H9 (cell line): ENCODE data around the gene PIK3C2B. TPM values are rescaled to one million over a fixed set of nuclear protein-coding genes. Genes with fewer than 3 reads are reported as not detected.

Source experiments
- DNase-seq: peaks from one replicate; pipeline ENCODE4 v3.0.0-alpha.2; 2017
- H2AFZ ChIP-seq: one replicate; pipeline ENCODE4 v1.6.1; 2013; ENCODE audit warnings: mild to moderate bottlenecking, low read length, control low read depth, moderate library complexity
- H2AK5ac ChIP-seq: 2 replicates; pipeline ENCODE4 v1.6.1; 2013; ENCODE audit warnings: low read length, control low read depth, mixed read lengths; ENCODE audit not compliant: insufficient read length
- H2BK120ac ChIP-seq: one replicate; pipeline ENCODE4 v1.6.1; 2013; ENCODE audit warnings: low read depth, mild to moderate bottlenecking, low read length, control low read depth, inconsistent platforms; ENCODE audit not compliant: poor library complexity, severe bottlenecking
- H2BK12ac ChIP-seq: 2 replicates; pipeline ENCODE4 v1.6.1; 2013; ENCODE audit warnings: low read length, control low read depth, mixed read lengths, low read depth; ENCODE audit not compliant: insufficient read length
- H2BK15ac ChIP-seq: 2 replicates; pipeline ENCODE4 v1.6.1; 2013; ENCODE audit warnings: low read depth, low read length, control low read depth
- H2BK20ac ChIP-seq: one replicate; pipeline ENCODE4 v1.6.1; 2013; ENCODE audit warnings: low read depth, mild to moderate bottlenecking, low read length, control low read depth, inconsistent platforms; ENCODE audit not compliant: poor library complexity, severe bottlenecking
- H2BK5ac ChIP-seq: 2 replicates; pipeline ENCODE4 v1.6.1; 2013; ENCODE audit warnings: low read length, control low read depth, mixed read lengths; ENCODE audit not compliant: insufficient read length
- H3K14ac ChIP-seq: 2 replicates; pipeline ENCODE4 v1.6.1; 2013; ENCODE audit warnings: low read length, control low read depth; ENCODE audit not compliant: insufficient read depth
- H3K18ac ChIP-seq: 2 replicates; pipeline ENCODE4 v1.6.1; 2013; ENCODE audit warnings: low read depth, mild to moderate bottlenecking, mixed read lengths, low read length, control low read depth; ENCODE audit not compliant: insufficient read length
- H3K23ac ChIP-seq: 2 replicates; pipeline ENCODE4 v1.6.1; 2013; ENCODE audit warnings: low read length, control low read depth, mixed read lengths, low read depth; ENCODE audit not compliant: insufficient read length
- H3K23me2 ChIP-seq: 2 replicates; pipeline ENCODE4 v1.6.1; 2013; ENCODE audit warnings: low read depth, mild to moderate bottlenecking, mixed read lengths, low read length, control low read depth; ENCODE audit not compliant: insufficient read length, poor library complexity, severe bottlenecking
- H3K27ac ChIP-seq: 2 replicates; pipeline ENCODE4 v1.5.1; 2013; ENCODE audit warnings: low read length, control low read depth, mixed read lengths, low read depth; ENCODE audit not compliant: insufficient read length
- H3K27me3 ChIP-seq: 2 replicates; pipeline ENCODE4 v1.6.1; 2013; ENCODE audit warnings: low read length, control low read depth, inconsistent platforms; ENCODE audit not compliant: insufficient read depth
- H3K4ac ChIP-seq: 2 replicates; pipeline ENCODE4 v1.6.1; 2013; ENCODE audit warnings: low read depth, mild to moderate bottlenecking, control low read depth, inconsistent platforms, low read length, moderate library complexity
- H3K4me1 ChIP-seq: 2 replicates; pipeline ENCODE4 v1.6.1; 2013; ENCODE audit warnings: low read length, control low read depth, inconsistent platforms; ENCODE audit not compliant: insufficient read depth
- H3K4me2 ChIP-seq: 2 replicates; pipeline ENCODE4 v1.6.1; 2013; ENCODE audit warnings: low read length, control low read depth, mixed read lengths; ENCODE audit not compliant: insufficient read length, insufficient read depth
- H3K56ac ChIP-seq: 2 replicates; pipeline ENCODE4 v1.6.1; 2013; ENCODE audit warnings: low read depth, mild to moderate bottlenecking, mixed read lengths, low read length, control low read depth; ENCODE audit not compliant: insufficient read length
- H3K79me1 ChIP-seq: 2 replicates; pipeline ENCODE4 v1.6.1; 2013; ENCODE audit warnings: low read depth, mild to moderate bottlenecking, moderate library complexity, low read length, control low read depth, inconsistent platforms; ENCODE audit not compliant: insufficient read depth, poor library complexity, severe bottlenecking
- H3K79me2 ChIP-seq: 2 replicates; pipeline ENCODE4 v1.6.1; 2013; ENCODE audit warnings: low read length, control low read depth, inconsistent platforms; ENCODE audit not compliant: insufficient read depth
- H3K9ac ChIP-seq: 2 replicates; pipeline ENCODE4 v1.6.1; 2013; ENCODE audit warnings: low read length, control low read depth, mixed read lengths; ENCODE audit not compliant: insufficient read length; ENCODE audit errors: extremely low read depth
- H3K9me3 ChIP-seq: one replicate; pipeline ENCODE4 v1.6.1; 2013; ENCODE audit warnings: low read depth, low read length, inconsistent platforms; ENCODE audit not compliant: control insufficient read depth
- H3T11ph ChIP-seq: one replicate; pipeline ENCODE4 v1.6.1; 2013; ENCODE audit warnings: mild to moderate bottlenecking, low read length, control low read depth, inconsistent platforms
- H4K20me1 ChIP-seq: one replicate; pipeline ENCODE4 v1.6.1; 2013; ENCODE audit not compliant: control insufficient read depth, insufficient read length, insufficient read depth
- H4K5ac ChIP-seq: 2 replicates; pipeline ENCODE4 v1.6.1; 2013; ENCODE audit warnings: low read depth, mild to moderate bottlenecking, mixed read lengths, low read length, control low read depth; ENCODE audit not compliant: insufficient read length
- H4K8ac ChIP-seq: replicated peaks from 2 replicates; pipeline ENCODE4 v1.6.1; 2013; ENCODE audit warnings: low read length, control low read depth, mixed read lengths, low read depth; ENCODE audit not compliant: insufficient read length
- H4K91ac ChIP-seq: 2 replicates; pipeline ENCODE4 v1.6.1; 2013; ENCODE audit warnings: low read depth, mild to moderate bottlenecking, moderate library complexity, mixed read lengths, low read length, control low read depth; ENCODE audit not compliant: insufficient read length
- H3K27ac Mint-ChIP-seq, 3 experiments: 2 replicates in 2 of 3; 3 replicates in 1 of 3; pipeline ENCODE4 v1.8.0; 2020 to 2021; ENCODE audit warnings: mixed read lengths in 3 of 3, mild to moderate bottlenecking in 1 of 3, moderate library complexity in 1 of 3
- H3K27me3 Mint-ChIP-seq: 2 replicates; pipeline ENCODE4 v1.8.0; 2021; ENCODE audit warnings: low read depth, mild to moderate bottlenecking, moderate library complexity, mixed read lengths
- H3K36me3 Mint-ChIP-seq, 3 experiments: 2 replicates in 2 of 3; 3 replicates in 1 of 3; pipeline ENCODE4 v1.8.0; 2020 to 2021; ENCODE audit warnings: low read depth in 3 of 3, mixed read lengths in 3 of 3; ENCODE audit not compliant: insufficient read depth in 1 of 3
- H3K4me1 Mint-ChIP-seq, 2 experiments: 2 replicates each; pipeline ENCODE4 v1.8.0; 2020; ENCODE audit warnings: mixed read lengths in 2 of 2
- H3K4me3 Mint-ChIP-seq, 2 experiments: 2 replicates in 1 of 2; 3 replicates in 1 of 2; pipeline ENCODE4 v1.8.0; 2020 to 2021; ENCODE audit warnings: mild to moderate bottlenecking in 2 of 2, mixed read lengths in 2 of 2, moderate library complexity in 1 of 2
- H3K9me3 Mint-ChIP-seq, 2 experiments: 2 replicates in 1 of 2; 3 replicates in 1 of 2; pipeline ENCODE4 v1.8.0; 2020; ENCODE audit warnings: mild to moderate bottlenecking in 2 of 2, mixed read lengths in 2 of 2, moderate library complexity in 1 of 2
- WGBS: extraction: QIAGEN DNeasy Blood & Tissue Kit; methylation state at CpG from one replicate; pipeline ENCODE4 v1.1.7; 2013; ENCODE audit warnings: missing lambda C conversion rate, low lambda C conversion rate, mixed read lengths; ENCODE audit not compliant: insufficient read length; ENCODE audit errors: extremely low coverage; 5-methylcytosine and 5-hydroxymethylcytosine counted together
- total RNA-seq: library from RNA; stranded (reverse); gene quantifications from 2 replicates; pipeline ENCODE4 v1.2.1, GENCODE V29; 2021
- TF ChIP-seq, protein P1 (sequence below): fragments of 200-600 bp; sonication (generic); conservative IDR thresholded peaks from 3 replicates; pipeline ENCODE4 v1.8.0; 2021; ENCODE audit warnings: antibody characterized with exemption, mild to moderate bottlenecking

The PIK3C2B gene
- total RNA-seq, 1 experiment from 2014 or later = 13.1 TPM

DNA sequence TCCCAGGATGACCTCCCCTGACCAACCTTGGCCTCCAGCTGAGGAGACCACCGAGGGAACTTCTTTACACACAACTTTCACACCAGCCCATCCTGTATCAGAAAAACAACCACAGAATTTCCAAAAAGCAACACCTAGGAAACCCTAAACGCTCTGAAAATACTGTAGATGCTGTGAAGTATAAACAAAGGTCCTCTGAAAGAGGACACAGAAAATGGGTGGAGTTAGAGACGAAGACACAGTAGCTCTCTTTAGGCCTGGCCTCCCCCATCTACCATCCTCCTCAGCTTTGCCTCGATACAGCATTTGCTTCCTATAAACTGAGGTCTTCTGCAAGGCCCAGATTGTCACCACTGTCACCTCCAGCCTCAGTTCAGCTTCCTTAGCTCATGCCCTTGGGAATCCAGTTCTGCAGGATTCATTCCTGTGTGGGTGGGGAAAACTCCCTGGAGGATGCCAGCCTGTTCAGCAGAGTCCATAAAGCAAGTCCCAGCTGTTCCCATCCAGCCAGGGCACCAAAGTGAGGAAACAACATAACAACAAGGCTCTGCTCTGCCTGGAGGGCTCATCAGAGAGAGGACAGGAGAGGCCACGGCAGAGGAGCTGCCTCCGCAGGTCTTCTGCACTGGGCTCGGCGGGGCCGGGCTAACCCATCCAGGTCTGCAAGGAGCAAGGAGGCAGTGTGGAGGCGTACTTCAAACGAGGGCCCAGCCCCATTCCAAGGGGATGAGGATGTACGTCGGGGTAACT, 15.0 kb downstream of the PIK3C2B start:
- TF ChIP-seq, protein P1, sequence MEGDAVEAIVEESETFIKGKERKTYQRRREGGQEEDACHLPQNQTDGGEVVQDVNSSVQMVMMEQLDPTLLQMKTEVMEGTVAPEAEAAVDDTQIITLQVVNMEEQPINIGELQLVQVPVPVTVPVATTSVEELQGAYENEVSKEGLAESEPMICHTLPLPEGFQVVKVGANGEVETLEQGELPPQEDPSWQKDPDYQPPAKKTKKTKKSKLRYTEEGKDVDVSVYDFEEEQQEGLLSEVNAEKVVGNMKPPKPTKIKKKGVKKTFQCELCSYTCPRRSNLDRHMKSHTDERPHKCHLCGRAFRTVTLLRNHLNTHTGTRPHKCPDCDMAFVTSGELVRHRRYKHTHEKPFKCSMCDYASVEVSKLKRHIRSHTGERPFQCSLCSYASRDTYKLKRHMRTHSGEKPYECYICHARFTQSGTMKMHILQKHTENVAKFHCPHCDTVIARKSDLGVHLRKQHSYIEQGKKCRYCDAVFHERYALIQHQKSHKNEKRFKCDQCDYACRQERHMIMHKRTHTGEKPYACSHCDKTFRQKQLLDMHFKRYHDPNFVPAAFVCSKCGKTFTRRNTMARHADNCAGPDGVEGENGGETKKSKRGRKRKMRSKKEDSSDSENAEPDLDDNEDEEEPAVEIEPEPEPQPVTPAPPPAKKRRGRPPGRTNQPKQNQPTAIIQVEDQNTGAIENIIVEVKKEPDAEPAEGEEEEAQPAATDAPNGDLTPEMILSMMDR = no peak
- Mint-ChIP-seq H3K9me3 (no peaks in the 10 kb centered on the region), H3K4me1 (peaks cover 43 to 46% of the 10 kb centered on the region in 2 experiments), H3K27ac (no peak overlapping the region), H3K27me3 (no peaks in the 10 kb centered on the region), H3K36me3 (no peaks in the 10 kb centered on the region), H3K4me3 (no peak overlapping the region)
- Histone ChIP-seq H3T11ph (no peak overlapping the region), H3K9ac (no peak overlapping the region), H3K23me2 (no peaks in the 10 kb centered on the region), H3K4me2 (no peak overlapping the region), H3K4me1 (peaks cover 3% of the 10 kb centered on the region; the same call in 1 of the 2 replicates), H3K4ac (no peak overlapping the region), H3K79me2 (no peaks in the 10 kb centered on the region), H2BK12ac (no peak overlapping the region), H3K79me1 (no peaks in the 10 kb centered on the region), H2BK5ac (no peak overlapping the region), H3K23ac (no peak overlapping the region), H3K18ac (no peak overlapping the region), H2BK15ac (no peak overlapping the region), H3K27me3 (no peaks in the 10 kb centered on the region), H4K20me1 (no peaks in the 10 kb centered on the region), H4K91ac (no peak overlapping the region), H3K9me3 (no peaks in the 10 kb centered on the region), H2BK120ac (no peak overlapping the region), H3K14ac (no peak overlapping the region), H4K8ac (no peak overlapping the region), H3K56ac (no peak overlapping the region), H3K27ac (no peak overlapping the region), H4K5ac (no peak overlapping the region), H2BK20ac (no peak overlapping the region), H2AK5ac (no peak overlapping the region), H2AFZ (no peak overlapping the region)
- no CpG with 5 or more reads among the region's 13 CpGs for WGBS
- no peak for DNase-seq
